GM12878 (cell line): ENCODE data around the gene COL4A4. TPM values are rescaled to one million over a fixed set of nuclear protein-coding genes. Genes with fewer than 3 reads are reported as not detected.

ENCODE experiments used
- ATAC-seq: fragments of 200-7000 bp; cut with Tn5 transposase; 3 replicates; pipeline ENCODE4 v1.9.1; 2020; ENCODE audit warnings: mild to moderate bottlenecking, moderate library complexity
- BruUV-seq: library from RNA; stranded (reverse); fragments of 400-500 nt; replicated peaks from 2 replicates; lab custom pipeline; 2021; lab: Mats Ljungman, UMichigan
- CTCF ChIA-PET: fragments of 300-600 bp; sonication (Branson Sonifier 250); formaldehyde crosslinking; extraction: SDS; loops from one replicate; lab custom pipeline; 2021; ENCODE audit warnings: inconsistent platforms; lab: Yijun Ruan, JAX
- POLR2A ChIA-PET: fragments of 350-600 bp; formaldehyde crosslinking; extraction: SDS; loops from one replicate; lab custom pipeline; 2021; ENCODE audit warnings: inconsistent platforms; lab: Charles Lee
- RAD21 ChIA-PET: fragments of 300-600 bp; sonication (Branson Sonifier 250); formaldehyde crosslinking; loops from one replicate; lab custom pipeline; 2023; ENCODE audit warnings: antibody characterized with exemption; ENCODE audit not compliant: unreplicated experiment; lab: Charles Lee
- SMC1A ChIA-PET: fragments of 300-600 bp; sonication (Branson Sonifier 250); formaldehyde crosslinking; loops from one replicate; lab custom pipeline; 2023; ENCODE audit not compliant: unreplicated experiment, uncharacterized antibody; lab: Charles Lee
- DNase-seq: peaks from one replicate; pipeline ENCODE4 v3.0.0-alpha.2; 2011; ENCODE audit warnings: low read depth, low spot score
- FAIRE-seq: peaks from 3 replicates; lab custom pipeline; 2011; peaks lifted over from hg19 to GRCh38; lab: Jason Lieb, UNC
- H2AFZ ChIP-seq: 2 replicates; pipeline ENCODE4 v1.6.0; 2011; ENCODE audit warnings: low read depth, low read length, control low read depth; ENCODE audit not compliant: control insufficient read depth
- H3K27ac ChIP-seq: 2 replicates; pipeline ENCODE4 v1.5.1; 2011; ENCODE audit warnings: control low read depth; ENCODE audit not compliant: control insufficient read depth, insufficient read depth
- H3K27me3 ChIP-seq, 2 experiments: replicated peaks in 1 of 2; 2 replicates each; pipeline versions ENCODE4 v1.6.0 to v1.6.1; 2011; ENCODE audit warnings: low read length in 1 of 2; ENCODE audit not compliant: control insufficient read depth in 2 of 2, insufficient read depth in 2 of 2
- H3K36me3 ChIP-seq, 2 experiments: 2 replicates each; pipeline ENCODE4 v1.5.1; 2011; ENCODE audit warnings: low read length in 1 of 2; ENCODE audit not compliant: control insufficient read depth in 2 of 2, insufficient read depth in 2 of 2
- H3K4me1 ChIP-seq: 2 replicates; pipeline ENCODE4 v1.6.1; 2011; ENCODE audit warnings: mild to moderate bottlenecking, low read length, moderate library complexity, mixed read lengths; ENCODE audit not compliant: control insufficient read depth, insufficient read depth
- H3K4me2 ChIP-seq: 2 replicates; pipeline ENCODE4 v1.6.0; 2011; ENCODE audit warnings: control low read depth; ENCODE audit not compliant: control insufficient read depth, insufficient read depth
- H3K4me3 ChIP-seq: fragments of 200-600 bp; sonication (generic); 2 replicates; pipeline ENCODE4 v1.5.1; 2016
- H3K79me2 ChIP-seq: 2 replicates; pipeline ENCODE4 v1.6.0; 2011; ENCODE audit warnings: low read length; ENCODE audit not compliant: control insufficient read depth, insufficient read depth
- H3K9ac ChIP-seq: 2 replicates; pipeline ENCODE4 v1.8.0; 2011; ENCODE audit warnings: low read length, control low read depth, mixed read lengths; ENCODE audit not compliant: control insufficient read depth, insufficient read depth
- H3K9me3 ChIP-seq: replicated peaks from 3 replicates; pipeline ENCODE4 v1.5.1; 2011; ENCODE audit warnings: mild to moderate bottlenecking, low read length; ENCODE audit not compliant: control insufficient read depth, insufficient read depth
- H4K20me1 ChIP-seq: 2 replicates; pipeline ENCODE4 v1.6.0; 2011; ENCODE audit not compliant: control insufficient read depth, insufficient read depth
- BRCA1 ChIP-seq: IDR thresholded peaks from 2 replicates; pipeline ENCODE4 v1.6.1; 2011; ENCODE audit warnings: low read depth, low read length, improper control_type of control experiment
- CBX3 ChIP-seq: fragments of 200-600 bp; sonication (generic); IDR thresholded peaks from 2 replicates; pipeline ENCODE4 v1.6.1; 2016; ENCODE audit warnings: low read depth, borderline replicate concordance
- EGR1 ChIP-seq, 2 experiments: IDR thresholded peaks; 1 replicate in 1 of 2; 2 replicates in 1 of 2; pipeline ENCODE4 v1.6.1; 2011 to 2012; ENCODE audit warnings: low read depth in 2 of 2, low read length in 2 of 2, borderline replicate concordance in 1 of 2, mild to moderate bottlenecking in 1 of 2, moderate library complexity in 1 of 2
- GATAD2B ChIP-seq: fragments of 450-650 bp; conservative IDR thresholded peaks from 2 replicates; pipeline ENCODE4 v1.6.1; 2017; ENCODE audit warnings: low read depth, mild to moderate bottlenecking, moderate library complexity
- LARP7 ChIP-seq: fragments of 450-650 bp; IDR thresholded peaks from 2 replicates; pipeline ENCODE4 v1.6.1; 2017; ENCODE audit warnings: mild to moderate bottlenecking
- PAX5 ChIP-seq: IDR thresholded peaks from 2 replicates; pipeline ENCODE4 v1.6.1; 2011; ENCODE audit warnings: low read depth, low read length, borderline replicate concordance
- SMAD1 ChIP-seq: fragments of 450-650 bp; IDR thresholded peaks from 2 replicates; pipeline ENCODE4 v1.6.1; 2018; ENCODE audit warnings: mild to moderate bottlenecking, low read depth; ENCODE audit not compliant: partially characterized antibody
- SREBF1 ChIP-seq: IDR thresholded peaks from 2 replicates; pipeline ENCODE4 v1.6.1; 2012; ENCODE audit warnings: mild to moderate bottlenecking, low read length
- SREBF2 ChIP-seq: IDR thresholded peaks from 2 replicates; pipeline ENCODE4 v1.6.1; 2012; ENCODE audit warnings: mild to moderate bottlenecking, low read length
- STAT1 ChIP-seq: fragments of 450-650 bp; conservative IDR thresholded peaks from 2 replicates; pipeline ENCODE4 v1.6.1; 2014; ENCODE audit warnings: antibody characterized with exemption, mild to moderate bottlenecking
- STAT3 ChIP-seq: IDR thresholded peaks from 2 replicates; pipeline ENCODE4 v1.6.1; 2011; ENCODE audit warnings: low read depth, low read length, improper control_type of control experiment
- TCF12 ChIP-seq: IDR thresholded peaks from 2 replicates; pipeline ENCODE4 v1.6.1; 2011; ENCODE audit warnings: low read depth, mild to moderate bottlenecking, low read length
- ZNF384 ChIP-seq: IDR thresholded peaks from 2 replicates; pipeline ENCODE4 v1.6.1; 2012; ENCODE audit warnings: low read depth, mild to moderate bottlenecking, low read length, improper control_type of control experiment, borderline replicate concordance
- WGBS: methylation state at CpG from one replicate; pipeline ENCODE4 v1.1.6; 2016; ENCODE audit warnings: low lambda C conversion rate; ENCODE audit not compliant: insufficient replicate concordance, insufficient coverage; ENCODE audit errors: missing lambda C conversion rate; 5-methylcytosine and 5-hydroxymethylcytosine counted together
- in situ Hi-C: fragments of 300-500 bp; cut with MboI; formaldehyde crosslinking; loops from 9 replicates; pipeline ENCODE4 v1.14.3; 2018; ENCODE audit warnings: mixed read lengths
- intact Hi-C: fragments of 100-400 bp; cut with micrococcal nuclease; formaldehyde crosslinking; loops from one replicate; pipeline ENCODE4 v1.14.2; 2022; ENCODE audit not compliant: unreplicated experiment
- polyA plus RNA-seq, 11 experiments: library from polyadenylated mRNA; depleted of rRNA in 4 of 11; unstranded in 6 of 11; stranded (reverse) in 5 of 11; fragments of >200 nt; fragmentation: Nextera tagmentation in 4 of 11; fragmentation: Illumina TruSeq in 1 of 11; extraction: Ambion mirVana in 4 of 11; extraction: Trizol in 1 of 11; gene quantifications; 1 replicate in 1 of 11; 2 replicates in 10 of 11; pipeline versions ENCODE4 v1.2.1 to v1.2.3, GENCODE V29; 2011 to 2016; ENCODE audit warnings: inconsistent platforms in 2 of 11, missing spikeins in 2 of 11, low read depth in 1 of 11
- total RNA-seq, 4 experiments: library from RNA; depleted of rRNA in 3 of 4; stranded (reverse); fragments of >200 nt in 3 of 4; fragmentation: Illumina TruSeq in 1 of 4; extraction: Trizol in 1 of 4; gene quantifications; 2 replicates each; pipeline versions ENCODE4 v1.2.1 to v1.2.3, GENCODE V29; 2013 to 2021
- TF ChIP-seq, protein P1 (sequence below), 3 experiments: IDR thresholded peaks in 2 of 3; conservative IDR thresholded peaks in 1 of 3; 2 replicates each; pipeline ENCODE4 v1.5.1; 2011; ENCODE audit warnings: low read depth in 3 of 3, low read length in 3 of 3, mild to moderate bottlenecking in 3 of 3, control low read depth in 2 of 3, moderate library complexity in 2 of 3, inconsistent platforms in 1 of 3, mixed read lengths in 1 of 3; ENCODE audit not compliant: control insufficient read depth in 2 of 3, insufficient read depth in 1 of 3; ENCODE audit errors: extremely low read depth in 1 of 3
- TF ChIP-seq, protein P2 (sequence below): IDR thresholded peaks from 2 replicates; pipeline ENCODE4 v1.6.1; 2012; ENCODE audit warnings: low read length, inconsistent platforms
- TF ChIP-seq, protein P3 (sequence below): fragments of 450-650 bp; IDR thresholded peaks from 2 replicates; pipeline ENCODE4 v1.6.1; 2016; ENCODE audit warnings: mild to moderate bottlenecking

Gene COL4A4
- total and polyA plus RNA-seq, 10 of the 15 experiments (the other 5 are each of a cell fraction or from before 2014, with no cell fraction given) = 0.19 to 4.0 (median 2.1) TPM

DNA sequence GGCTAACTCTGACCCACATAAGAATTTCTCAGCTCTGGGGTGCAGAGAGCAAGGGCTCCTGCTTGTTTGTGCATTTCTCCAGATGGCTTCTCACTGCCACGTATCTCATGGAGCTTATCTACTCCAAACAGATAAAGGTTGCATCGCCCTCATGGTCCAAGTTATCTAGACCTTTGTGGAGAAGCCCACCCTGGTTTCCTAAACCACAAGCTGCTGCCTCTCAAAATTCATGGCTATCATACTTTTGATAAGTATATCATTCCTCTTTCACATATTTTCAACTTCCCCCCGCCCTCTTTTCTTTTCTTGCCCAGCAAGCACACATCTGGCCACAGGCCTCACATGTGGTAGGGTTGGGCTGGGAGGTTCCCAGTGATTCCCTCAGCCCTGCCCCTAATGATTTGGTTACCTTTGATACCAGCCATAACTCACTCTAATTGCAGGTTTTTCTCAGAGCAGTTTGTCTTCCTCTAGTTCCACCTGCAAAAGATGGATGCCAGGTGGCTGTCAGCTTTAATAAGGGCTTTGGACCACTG lies 182.1 kb downstream of the COL4A4 start:
- POLR2A ChIA-PET = interaction anchor here (0.6 kb wide), 1 partner anchor 12 kb away, joined by 5 read pairs; no protein-coding TSS in a partner anchor
- BruUV-seq = no TSS peak
- CTCF ChIA-PET = interaction anchor here (0.5 to 1.5 kb wide), 4 partner anchors 161 to 1322 kb away, joined by 3 to 6 read pairs (median 4); no protein-coding TSS in a partner anchor
- no peak for ATAC-seq
- DNase-seq = no peak
- in situ Hi-C loops = loop anchor here (10.0 to 25.0 kb wide), 3 partner anchors 770 to 1317 kb away; no protein-coding TSS in a partner anchor
- no peaks in the 10 kb centered on the region; the same call in 1 of the 2 replicates for H3K79me2 ChIP-seq
- RAD21 ChIA-PET = interaction anchor here (1.0 to 1.1 kb wide), 2 partner anchors 109 to 147 kb away, joined by 3 to 4 read pairs; no protein-coding TSS in a partner anchor
- 98% methylated on average over 3 of the region's 3 CpGs for WGBS
- H3K9ac ChIP-seq = no peak overlapping the region
- no peak overlapping the region for H3K4me3 ChIP-seq
- peaks cover 0 to 2% of the 10 kb centered on the region in 2 experiments; a peak in 1 of 4 replicates for H3K36me3 ChIP-seq
- H3K4me1 ChIP-seq = peaks cover 15% of the 10 kb centered on the region
- H3K27ac ChIP-seq = no peak overlapping the region
- no peaks in the 10 kb centered on the region for H3K9me3 ChIP-seq
- no peak for FAIRE-seq
- H3K4me2 ChIP-seq = no peak overlapping the region
- intact Hi-C loops = no loop called here
- H4K20me1 ChIP-seq = no peaks in the 10 kb centered on the region
- H3K27me3 ChIP-seq = no peaks in the 10 kb centered on the region
- SMC1A ChIA-PET = interaction anchor here (1.0 to 1.5 kb wide), 4 partner anchors 18 to 179 kb away, joined by 3 read pairs; partner anchors contain the start of gene RHBDD1
- H2AFZ ChIP-seq = no peak overlapping the region
- TF ChIP-seq EGR1 (IDR thresholded peaks at IDR 0.05; ENCODE audit: borderline replicate concordance in 1 of 2, low read depth in 2 of 2, low read length in 2 of 2) (no peak), SREBF1 (no peak), TCF12 (no peak), SMAD1 (no peak), ZNF384 (no peak), BRCA1 (no peak), STAT1 (no peak), STAT3 (no peak), GATAD2B (no peak), SREBF2 (no peak), PAX5 (no peak), LARP7 (no peak), CBX3 (no peak)
- TF ChIP-seq, protein P1, sequence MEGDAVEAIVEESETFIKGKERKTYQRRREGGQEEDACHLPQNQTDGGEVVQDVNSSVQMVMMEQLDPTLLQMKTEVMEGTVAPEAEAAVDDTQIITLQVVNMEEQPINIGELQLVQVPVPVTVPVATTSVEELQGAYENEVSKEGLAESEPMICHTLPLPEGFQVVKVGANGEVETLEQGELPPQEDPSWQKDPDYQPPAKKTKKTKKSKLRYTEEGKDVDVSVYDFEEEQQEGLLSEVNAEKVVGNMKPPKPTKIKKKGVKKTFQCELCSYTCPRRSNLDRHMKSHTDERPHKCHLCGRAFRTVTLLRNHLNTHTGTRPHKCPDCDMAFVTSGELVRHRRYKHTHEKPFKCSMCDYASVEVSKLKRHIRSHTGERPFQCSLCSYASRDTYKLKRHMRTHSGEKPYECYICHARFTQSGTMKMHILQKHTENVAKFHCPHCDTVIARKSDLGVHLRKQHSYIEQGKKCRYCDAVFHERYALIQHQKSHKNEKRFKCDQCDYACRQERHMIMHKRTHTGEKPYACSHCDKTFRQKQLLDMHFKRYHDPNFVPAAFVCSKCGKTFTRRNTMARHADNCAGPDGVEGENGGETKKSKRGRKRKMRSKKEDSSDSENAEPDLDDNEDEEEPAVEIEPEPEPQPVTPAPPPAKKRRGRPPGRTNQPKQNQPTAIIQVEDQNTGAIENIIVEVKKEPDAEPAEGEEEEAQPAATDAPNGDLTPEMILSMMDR (IDR thresholded peaks at IDR 0.05 in 2 of 3, conservative IDR thresholded peaks at IDR 0.05 in 1 of 3; ENCODE audit: control insufficient read depth in 2 of 3, extremely low read depth in 1 of 3, insufficient read depth in 1 of 3, low read depth in 3 of 3, low read length in 3 of 3) = no peak
- TF ChIP-seq, protein P2, sequence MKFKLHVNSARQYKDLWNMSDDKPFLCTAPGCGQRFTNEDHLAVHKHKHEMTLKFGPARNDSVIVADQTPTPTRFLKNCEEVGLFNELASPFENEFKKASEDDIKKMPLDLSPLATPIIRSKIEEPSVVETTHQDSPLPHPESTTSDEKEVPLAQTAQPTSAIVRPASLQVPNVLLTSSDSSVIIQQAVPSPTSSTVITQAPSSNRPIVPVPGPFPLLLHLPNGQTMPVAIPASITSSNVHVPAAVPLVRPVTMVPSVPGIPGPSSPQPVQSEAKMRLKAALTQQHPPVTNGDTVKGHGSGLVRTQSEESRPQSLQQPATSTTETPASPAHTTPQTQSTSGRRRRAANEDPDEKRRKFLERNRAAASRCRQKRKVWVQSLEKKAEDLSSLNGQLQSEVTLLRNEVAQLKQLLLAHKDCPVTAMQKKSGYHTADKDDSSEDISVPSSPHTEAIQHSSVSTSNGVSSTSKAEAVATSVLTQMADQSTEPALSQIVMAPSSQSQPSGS = no peak
- TF ChIP-seq, protein P3, sequence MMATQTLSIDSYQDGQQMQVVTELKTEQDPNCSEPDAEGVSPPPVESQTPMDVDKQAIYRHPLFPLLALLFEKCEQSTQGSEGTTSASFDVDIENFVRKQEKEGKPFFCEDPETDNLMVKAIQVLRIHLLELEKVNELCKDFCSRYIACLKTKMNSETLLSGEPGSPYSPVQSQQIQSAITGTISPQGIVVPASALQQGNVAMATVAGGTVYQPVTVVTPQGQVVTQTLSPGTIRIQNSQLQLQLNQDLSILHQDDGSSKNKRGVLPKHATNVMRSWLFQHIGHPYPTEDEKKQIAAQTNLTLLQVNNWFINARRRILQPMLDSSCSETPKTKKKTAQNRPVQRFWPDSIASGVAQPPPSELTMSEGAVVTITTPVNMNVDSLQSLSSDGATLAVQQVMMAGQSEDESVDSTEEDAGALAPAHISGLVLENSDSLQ = no peak
